GM19438 (cell line): ENCODE data around the gene ADD2.
"Not testable (repeated sequence)": the region's sequence is repeated elsewhere in the genome, so short reads cannot be mapped to it uniquely, and the experiment has no call there.

Experiments used
- ATAC-seq: cut with Tn5 transposase; IDR thresholded peaks from one replicate; pipeline ENCODE4 v1.9.1; 2021; ENCODE audit warnings: low read depth; ENCODE audit not compliant: unreplicated experiment

The ADD2 gene

GRCh38 chr2:70678576-70679143 lies 89.3 kb downstream of the ADD2 start:
- ATAC-seq = no peak

- ATAC-seq = no peak
Measured at GRCh38 chr2:70676301-70677035, 91.5 kb downstream of the ADD2 start.

DNA sequence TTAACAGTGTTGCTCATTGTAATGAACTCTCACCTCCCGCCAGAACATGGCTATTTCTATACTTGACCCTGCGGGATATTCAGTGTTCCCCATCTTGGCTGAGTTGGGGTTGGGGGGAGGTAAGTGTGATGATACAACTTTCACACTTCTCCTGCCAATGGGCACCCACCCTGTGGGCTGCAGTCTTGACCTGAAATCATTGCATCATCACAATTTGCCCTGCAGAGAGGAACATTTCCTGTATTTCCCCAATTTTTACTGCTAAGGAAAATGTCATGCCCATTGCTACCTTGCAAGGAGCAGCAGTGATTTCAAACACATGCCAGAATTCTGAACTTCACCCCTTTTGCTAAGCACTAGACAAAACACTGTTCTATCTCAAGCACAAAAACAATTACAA lies 92.1 kb downstream of the ADD2 start:
- no peak for ATAC-seq

DNA sequence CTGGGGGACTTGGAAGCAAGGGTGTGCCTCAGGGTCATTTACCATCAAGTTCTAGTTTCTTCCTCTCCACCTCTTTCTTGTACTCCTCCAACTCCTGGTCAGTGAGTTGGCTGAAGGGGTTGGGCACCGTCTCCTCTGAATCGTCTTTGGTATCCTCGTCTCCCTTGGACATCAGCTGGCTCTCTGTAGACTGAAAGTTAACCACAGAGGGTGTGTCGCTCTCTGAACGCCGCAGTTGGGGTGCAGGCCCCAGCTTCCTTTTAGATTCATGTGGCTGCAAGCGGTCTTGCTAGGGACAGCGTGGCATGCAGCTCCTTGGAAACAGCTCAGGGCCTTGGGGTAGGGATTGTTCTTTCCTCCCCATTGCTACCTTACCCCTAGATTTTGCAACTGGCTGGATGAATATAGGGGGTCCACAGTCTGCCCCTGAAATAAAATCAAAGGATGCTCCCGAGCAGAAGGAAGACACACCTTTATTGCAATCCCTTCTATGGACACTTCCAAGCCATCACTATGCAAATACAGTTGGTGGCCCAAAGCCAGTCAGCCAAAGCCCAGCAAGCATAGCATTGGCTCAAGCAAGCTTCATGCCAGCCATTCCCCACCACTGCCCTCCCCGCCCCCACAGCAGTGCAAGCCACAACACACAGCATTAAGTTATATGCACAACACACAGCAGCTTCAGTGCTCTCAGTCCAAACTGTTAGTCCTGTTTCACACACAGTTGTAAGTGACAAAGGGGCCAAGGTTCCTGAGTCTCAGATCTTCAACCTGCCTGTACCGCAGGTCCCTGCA lies 93.2 kb downstream of the ADD2 start:
- no peak for ATAC-seq

- ATAC-seq = no peak
Measured at GRCh38 chr2:70673041-70673647, 94.9 kb downstream of the ADD2 start.

DNA sequence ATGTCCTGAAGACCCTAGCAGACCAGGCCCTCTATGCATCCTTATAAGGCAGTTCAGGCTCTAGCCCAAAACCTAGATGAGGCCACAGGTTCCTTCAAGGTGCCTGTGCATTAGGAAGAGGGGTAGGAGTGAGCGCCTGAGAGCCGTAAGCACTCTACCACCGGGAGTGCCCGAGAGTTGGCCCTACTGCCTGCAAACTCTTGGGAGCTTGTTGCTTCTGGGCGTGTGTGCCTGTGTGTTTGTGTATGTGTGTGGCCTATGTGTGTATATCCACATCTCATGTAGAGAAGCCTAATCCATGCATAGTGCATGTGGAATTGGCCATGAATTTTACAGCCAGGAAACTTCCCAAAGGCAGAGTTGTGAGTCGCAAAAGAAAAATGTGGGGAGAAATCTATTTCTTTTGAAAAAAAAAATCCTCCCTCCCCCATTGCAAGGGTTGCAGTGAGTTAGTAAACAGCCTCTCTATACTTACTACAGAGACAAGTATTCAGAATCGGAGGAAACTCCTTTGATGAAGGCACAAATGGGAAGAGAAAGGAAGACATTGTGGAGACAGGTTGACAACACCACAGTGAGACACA lies 96.8 kb downstream of the ADD2 start:
- ATAC-seq = no peak

GRCh38 chr2:70670626-70671025 lies 97.4 kb downstream of the ADD2 start:
- no peak for ATAC-seq

DNA sequence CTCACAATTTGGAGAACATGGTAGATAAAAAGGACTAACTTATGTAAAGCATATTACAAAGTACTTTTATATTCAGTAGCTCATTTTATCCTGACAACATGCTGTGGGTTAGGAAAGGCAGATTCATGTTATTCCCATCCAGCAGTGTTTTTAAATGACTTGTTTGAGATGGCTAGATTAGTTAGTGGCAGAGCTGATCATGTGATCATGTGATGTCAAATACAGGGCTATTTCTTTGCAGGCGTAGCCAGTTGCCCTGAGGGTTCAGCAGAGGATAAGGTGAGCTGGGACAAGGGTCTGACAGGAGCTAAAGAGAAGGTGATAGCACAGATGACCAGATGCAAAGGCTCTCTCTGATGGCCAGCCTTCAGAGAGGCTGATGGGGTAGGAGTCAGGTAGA lies 97.8 kb downstream of the ADD2 start:
- no peak for ATAC-seq

GRCh38 chr2:70668911-70669310 lies 99.1 kb downstream of the ADD2 start:
- no peak for ATAC-seq

GRCh38 chr2:70668432-70668831 lies 99.6 kb downstream of the ADD2 start:
- no peak for ATAC-seq

- no peak for ATAC-seq
Measured at GRCh38 chr2:70664525-70664924, 103.5 kb downstream of the ADD2 start.

DNA sequence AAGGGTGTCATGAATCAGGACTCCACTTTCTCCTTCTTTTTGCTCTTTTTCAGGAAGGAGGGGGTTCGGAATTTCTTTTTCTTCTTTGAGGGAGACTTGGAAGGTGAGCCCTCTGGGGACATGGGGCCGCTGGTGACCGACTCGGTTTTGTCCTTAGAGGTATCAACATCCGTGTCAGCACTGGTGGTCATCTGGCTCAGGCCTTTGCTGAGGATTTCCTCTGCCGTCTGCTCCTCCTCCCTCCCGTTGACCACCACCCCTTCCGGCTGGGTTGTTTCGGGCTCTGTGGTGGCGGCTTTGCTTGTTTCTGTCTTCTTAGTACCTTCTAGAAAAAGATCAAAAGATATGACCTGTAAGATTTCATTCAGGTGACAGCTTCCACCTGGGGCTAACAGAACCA lies 104.6 kb downstream of the ADD2 start:
- ATAC-seq = no peak

- no peak for ATAC-seq
Measured at GRCh38 chr2:70659551-70659950, 108.4 kb downstream of the ADD2 start.

DNA sequence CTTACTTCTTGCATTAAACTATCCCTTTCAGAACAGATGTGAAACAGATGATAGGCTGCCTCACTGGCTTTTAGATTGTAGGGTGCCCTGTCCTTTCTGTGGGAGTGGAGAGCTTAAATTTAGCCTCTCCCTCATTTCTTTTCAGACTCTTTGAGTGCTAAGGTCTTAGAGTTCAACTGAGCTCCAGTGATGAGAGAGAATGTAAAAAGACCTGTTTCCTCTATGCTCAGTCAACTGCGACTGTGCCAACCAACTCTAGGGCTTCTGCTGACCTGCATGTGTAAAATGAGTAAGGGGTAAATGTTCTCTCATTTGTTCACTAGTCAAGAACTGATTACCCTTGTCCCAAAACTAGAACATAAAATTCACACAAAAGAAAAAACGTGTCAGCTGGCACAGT lies 109.5 kb downstream of the ADD2 start:
- ATAC-seq = no peak

DNA sequence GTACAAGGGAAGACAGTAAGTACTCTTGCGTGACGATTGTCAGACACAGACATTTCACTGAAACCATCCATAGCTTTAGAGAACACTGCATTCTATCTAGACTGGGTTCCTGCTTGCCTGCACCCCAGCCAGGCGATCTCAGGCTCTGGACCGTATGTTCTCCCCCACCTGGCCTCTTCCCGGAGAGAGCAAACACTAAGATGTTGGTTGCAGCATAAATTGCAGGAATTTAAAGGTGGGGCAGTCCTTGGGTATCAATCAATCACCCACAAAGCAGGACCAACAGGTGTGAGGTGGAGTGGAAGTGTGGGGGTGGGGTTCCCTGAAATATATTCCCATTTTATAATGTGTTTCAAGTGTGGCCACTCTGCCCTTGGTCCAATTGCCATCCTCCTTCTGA lies 110.8 kb downstream of the ADD2 start:
- ATAC-seq = no peak

- no peak for ATAC-seq
Measured at GRCh38 chr2:70656421-70657010, 111.5 kb downstream of the ADD2 start.

- no peak for ATAC-seq
Measured at GRCh38 chr2:70655786-70656185, 112.2 kb downstream of the ADD2 start.

- ATAC-seq = not testable (repeated sequence)
Measured at GRCh38 chr2:70655211-70655610, 112.8 kb downstream of the ADD2 start.

DNA sequence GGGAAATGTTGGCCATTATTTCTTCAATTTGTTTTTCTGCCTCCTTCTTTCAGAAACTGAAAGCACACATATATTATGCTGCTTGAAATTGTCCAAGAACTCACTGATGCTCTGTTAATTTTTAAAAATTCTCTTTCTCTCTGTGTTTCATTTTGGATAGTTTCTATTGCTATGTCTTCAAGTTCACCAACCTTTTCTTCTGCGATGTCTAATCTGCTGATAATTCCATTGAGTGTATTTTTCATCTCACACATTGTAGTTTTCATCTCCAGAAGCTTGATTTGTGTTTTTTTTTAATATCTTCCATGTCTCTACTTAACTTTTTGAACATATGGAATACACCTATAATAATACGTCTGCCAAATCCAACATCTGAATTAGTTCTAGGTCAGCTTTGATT lies 116.3 kb downstream of the ADD2 start:
- no peak for ATAC-seq

GRCh38 chr2:70651014-70651413 lies 117.0 kb downstream of the ADD2 start:
- no peak for ATAC-seq

- ATAC-seq = no peak
Measured at GRCh38 chr2:70648961-70649360, 119.0 kb downstream of the ADD2 start.
